NCI-H510A treated with DMSO at 0.1 percent for 48 hours (cell line): ENCODE data around the gene BOD1L1.
"Not testable (repeated sequence)": the region's sequence is repeated elsewhere in the genome, so short reads cannot be mapped to it uniquely, and the experiment has no call there.

Experiments used
- DNase-seq: peaks from one replicate; lab custom pipeline; 2025; lab: John Stamatoyannopoulos, UW

The BOD1L1 gene

DNA sequence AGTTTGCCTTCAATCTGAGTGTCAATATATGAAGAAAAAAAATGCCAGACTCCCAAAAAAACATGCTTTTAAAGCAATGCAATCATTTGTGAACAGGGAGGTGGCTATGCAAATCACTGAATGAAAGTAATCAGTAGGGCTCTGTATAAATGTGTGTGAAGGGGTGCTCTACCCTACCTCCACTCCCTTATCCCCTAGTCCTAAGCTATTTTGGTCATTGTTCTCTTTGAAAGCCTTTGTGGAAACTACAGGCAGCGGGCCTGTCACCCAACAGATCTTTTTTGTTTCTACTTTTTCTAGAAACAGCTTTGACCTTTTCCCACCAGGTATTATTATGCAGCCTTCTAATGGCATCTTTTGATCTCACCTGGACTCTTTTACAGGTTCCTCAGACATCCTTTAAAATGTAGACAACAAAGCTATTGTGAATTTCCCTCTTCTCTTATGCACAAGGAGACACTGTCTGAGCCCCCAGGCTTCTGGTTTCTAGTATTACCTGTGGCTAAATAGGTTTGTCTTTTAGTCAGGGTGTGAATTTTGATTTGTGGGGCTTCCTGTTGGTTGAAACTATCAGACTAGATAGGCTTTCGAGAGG, 9.2 kb downstream of the BOD1L1 start:
- DNase-seq: no peak

DNA sequence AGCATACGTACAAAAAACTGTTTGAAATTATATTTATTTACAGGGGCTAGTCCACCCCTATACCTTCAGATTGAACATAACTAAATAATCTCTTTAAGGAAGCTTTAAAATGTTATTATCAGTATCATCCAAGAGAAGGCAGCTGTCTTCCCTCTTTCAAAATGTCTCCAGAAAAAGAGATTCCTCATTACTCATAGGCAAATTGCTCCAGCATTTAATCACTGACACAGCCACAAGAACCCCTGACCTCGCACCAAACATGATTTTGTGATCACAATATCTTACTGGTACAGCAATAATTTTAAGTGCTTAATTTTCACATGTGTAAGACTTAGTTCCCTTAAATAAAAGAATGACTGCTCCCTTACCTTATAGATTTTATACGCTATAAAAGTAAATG, 9.7 kb downstream of the BOD1L1 start:
- DNase-seq: no peak

DNA sequence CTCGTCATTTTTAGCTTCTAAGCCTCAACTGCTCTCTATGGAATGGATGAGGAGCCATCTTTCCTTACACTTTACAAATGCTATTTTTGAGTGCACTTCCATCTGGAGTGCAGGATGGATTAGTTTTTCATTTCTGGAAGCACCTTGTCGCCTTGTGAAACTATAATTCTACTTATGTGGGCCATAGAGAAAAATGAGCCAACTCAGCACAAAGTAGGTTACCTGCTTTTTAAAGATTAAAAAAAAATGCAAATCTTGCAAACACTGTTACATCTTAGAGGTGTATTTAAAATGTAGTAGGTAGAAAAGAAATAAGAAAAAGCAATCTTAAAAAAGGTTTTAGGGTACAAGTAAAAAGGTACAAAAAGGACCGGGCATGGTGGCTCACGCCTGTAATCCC, 10.9 kb downstream of the BOD1L1 start:
- no peak for DNase-seq

DNA sequence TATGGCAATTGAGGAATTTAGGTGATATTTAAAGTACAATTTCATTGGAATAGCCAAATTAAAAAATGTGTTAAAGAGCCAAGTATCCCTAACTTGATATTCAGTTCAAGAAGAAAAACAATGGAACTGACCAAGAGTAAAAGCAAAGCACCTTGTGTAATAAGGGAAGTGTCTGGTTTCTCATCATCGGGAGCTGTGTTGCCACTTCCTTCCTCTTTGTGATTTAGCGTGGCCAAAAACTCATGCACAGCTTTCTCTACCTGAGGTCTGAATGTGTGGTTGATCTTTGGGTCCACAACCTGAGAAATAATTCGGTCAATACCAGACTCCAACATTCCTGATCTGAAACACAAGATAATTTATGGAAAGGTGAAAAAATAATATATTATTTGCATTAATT, 12.4 kb downstream of the BOD1L1 start:
- no peak for DNase-seq

DNA sequence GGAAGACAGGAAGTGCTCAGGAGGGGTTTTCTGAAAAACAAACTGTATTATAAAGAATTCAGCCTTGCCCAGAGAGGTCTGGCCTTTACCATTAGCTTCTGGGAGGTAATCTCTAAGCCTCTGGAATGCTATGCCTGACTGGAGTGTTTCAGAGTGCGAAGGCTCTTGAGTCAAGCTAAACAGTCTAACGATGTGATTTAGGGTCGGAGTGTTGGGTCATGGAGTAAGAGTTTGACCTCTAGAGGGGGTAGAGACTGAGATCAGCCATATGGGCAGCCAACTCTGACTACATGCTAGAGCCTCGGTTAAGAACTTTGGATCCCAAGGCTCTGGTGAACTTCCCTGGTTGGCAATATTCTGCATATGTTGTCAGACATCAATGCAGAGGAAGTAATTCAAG, 15.0 kb downstream of the BOD1L1 start:
- DNase-seq: no peak

DNA sequence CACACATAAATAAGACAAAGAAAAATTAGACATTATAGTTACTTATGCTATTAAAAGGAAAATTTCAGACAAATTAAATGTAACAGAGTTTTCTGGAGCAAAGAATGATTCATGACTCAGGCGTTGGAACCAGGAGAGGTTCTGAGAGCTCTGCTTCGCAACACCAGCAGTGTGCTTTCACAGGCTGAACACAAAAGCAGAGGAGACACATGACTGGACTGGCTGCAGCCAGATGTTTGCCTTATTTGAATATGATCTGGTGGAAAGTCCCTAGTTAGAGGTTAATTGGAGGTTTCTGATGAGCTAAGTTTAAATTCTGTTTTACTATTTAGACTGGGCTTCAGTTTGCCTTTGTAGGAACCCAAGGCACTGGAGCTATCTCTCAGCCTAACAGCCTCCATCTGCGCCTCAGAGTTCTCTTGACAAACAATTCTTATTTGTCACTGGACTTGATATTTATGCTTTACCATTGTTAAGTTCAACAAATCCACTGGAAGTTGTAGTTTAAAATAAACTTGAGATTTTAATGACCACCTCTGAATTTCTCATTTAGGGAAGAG, 16.2 kb downstream of the BOD1L1 start:
- no peak for DNase-seq

DNA sequence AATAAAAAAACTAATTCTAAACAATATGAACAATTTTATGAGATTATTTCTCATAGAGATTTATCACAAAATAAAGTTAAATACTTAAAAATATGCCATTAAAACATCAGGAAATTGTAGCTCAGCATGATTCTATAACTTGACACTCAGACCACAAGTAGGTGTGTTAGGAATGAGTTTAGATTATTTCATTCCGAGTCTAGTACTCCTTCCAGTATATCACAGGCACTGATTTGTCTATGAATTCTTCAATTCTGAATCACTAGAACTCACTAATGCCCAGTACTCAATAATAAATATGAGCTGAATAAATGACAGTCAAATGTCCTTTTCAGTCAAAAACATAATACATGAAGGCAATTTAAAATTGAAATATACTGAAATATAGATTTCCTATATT, 22.2 kb downstream of the BOD1L1 start:
- DNase-seq: no peak

DNA sequence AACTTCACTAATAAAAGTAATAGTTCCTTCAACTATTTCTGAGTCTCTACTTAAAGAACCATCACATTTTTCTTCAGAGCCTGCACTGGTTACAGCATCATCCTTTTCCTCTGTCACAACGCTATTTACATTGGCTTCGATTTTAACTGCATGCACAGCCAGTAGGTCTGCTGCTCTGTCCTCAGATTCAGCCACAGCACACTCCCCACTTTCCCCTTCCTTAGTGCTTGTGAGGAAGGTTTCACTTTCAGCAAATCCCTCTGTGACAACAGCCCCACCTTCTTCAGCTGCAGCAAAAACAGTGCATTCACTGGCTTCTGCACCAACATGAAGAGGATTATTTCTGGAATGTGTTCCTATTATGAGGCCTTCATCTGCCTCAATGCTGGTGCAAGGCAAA, 25.7 kb downstream of the BOD1L1 start:
- DNase-seq: no peak

DNA sequence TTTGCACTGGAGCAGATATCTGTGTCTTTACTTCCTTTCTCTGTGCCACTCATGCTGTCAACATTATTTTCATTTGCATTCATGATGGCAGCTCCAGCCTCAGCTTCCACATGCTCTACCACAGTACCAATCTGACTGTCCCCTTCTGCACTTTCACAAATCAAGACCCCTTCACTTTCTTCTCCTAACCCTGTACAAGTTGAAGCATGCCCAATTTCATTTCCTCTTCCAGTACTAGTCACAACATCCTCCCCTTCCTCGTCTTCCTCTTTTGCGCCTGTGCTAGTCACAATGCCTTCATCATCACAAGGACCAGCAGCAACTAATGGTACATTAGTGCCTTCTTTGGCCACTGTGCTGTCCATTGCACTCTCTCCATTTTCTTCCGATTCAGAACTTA, 26.5 kb downstream of the BOD1L1 start:
- DNase-seq: no peak

DNA sequence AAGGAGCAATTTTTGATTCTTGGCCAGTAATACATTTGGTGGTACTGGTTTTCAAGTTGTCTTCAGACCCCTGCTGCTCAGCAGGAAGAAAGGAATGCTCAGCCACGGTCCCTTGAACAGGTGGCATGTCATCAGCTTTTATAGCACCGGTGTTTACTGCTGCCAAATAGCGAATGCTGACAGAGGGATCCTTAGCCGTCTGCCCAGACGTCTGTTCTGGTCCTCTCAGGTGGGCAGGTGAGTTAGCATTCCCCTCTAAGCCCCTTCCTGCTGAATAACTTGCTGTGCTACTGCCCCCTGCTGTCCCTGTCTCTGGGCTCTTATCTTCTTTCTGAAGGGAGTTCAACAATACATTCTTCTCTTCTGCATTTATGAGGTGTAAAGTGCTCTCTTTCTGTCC, 28.4 kb downstream of the BOD1L1 start:
- DNase-seq: no peak

DNA sequence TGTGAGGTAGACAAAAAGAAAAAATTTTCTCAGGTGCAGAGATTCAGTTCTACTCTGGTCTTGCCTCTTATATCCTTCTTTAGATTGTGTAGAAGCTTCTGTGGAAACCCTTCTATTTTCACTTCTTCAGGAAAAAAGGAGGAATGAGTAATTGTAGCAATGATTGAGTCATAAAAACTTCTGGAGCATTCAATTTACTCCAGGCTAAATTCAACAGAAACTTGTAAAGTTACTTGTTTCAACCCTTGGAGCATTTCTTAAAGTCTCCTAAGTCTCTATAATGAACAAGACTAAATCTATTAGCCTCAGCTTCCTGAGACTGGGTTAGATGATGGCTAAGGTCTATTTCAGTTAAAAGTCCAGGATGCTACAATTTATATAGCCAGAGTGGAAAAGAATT, 29.9 kb downstream of the BOD1L1 start:
- DNase-seq: no peak

DNA sequence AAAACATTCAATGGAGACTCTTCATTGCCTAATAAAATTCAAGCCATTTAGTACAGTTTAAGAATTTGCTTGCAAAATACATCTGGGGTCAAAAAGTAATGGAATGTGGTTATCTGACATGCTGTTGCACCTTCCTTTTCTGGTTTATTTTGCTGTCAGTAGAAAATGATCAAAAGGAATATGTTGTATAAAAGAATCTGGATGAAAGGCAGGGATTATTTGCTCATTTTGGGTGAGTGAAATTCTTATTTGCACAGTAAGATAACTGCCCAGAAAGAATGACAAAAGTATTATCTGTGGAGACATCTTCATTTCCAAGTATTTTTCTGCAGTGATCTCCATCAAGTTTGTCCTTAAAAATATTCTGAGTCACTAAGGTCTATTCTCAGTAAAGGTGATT, 30.4 kb downstream of the BOD1L1 start:
- DNase-seq: no peak

DNA sequence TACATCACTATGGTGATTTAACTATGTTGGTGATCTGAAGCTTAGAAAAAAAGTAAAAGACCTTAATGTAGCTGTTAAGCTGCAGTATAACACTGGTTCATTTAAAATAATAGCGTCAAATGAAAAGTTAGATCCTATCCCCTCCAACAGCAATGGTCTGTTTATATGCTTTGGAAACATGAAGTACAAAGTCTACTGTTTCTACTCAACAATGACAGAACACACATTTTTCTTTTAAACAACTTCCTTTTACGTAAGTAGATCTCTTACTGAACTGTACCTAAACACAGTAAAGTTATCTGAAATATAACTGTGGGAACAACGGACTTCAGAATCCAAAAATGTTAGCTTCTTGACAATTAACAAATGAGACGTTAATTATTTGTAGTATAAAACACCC, 35.3 kb downstream of the BOD1L1 start:
- DNase-seq: no peak

DNA sequence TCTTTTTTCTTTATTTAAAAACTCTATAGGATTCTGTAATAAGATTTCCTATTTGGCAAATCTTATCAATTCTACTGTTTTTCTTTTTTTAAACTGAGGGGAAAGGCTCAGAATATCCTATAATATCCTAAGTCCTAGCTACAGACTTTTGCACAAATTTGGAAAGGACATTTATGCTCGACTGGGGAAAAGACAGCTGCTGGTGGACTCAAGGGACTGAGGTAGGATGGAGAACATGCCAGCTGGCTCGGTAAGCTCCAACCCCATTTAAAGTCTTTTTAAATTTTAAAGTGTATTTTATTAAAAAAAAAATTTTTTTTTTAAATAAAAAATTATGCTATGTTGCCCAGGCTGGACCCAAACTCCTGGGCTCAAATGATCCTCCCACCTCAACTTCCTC, 36.8 kb downstream of the BOD1L1 start:
- no peak for DNase-seq

DNA sequence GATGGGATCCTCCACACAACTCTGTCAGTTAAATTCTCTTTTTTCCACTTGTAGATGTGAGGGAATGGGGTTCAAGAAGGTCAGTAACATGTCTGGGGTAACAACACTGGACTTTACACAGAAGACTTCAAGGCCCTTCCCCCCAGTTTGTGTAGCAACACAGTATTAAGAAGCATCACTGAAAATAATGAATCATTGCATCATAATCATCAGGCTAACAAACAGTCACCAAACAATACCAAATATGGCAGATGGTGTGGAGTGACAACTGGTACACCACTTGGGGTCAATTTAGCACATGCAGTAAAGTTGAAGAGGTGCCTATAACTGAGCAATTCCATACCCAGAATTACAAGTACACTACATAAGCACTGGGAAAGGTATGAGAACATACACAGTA, 38.6 kb downstream of the BOD1L1 start:
- DNase-seq: no peak

DNA sequence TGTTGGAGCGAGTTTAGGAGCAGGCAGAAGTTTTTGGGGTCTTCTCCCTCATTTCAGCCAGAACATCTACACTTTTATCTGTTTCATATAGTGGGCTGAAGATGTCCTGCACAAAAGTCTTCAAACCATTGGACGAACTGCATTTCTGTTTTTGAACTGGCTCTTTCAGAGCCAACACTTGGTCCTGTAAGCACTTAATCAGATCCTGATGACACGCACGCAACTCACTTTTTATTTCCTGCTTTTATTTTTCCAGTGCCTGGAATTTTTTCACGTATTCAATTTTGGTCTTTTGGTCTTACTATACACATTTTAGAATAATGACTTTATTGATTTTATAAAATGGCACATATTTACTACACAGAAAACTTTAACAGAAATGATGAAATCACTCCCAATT, 43.0 kb downstream of the BOD1L1 start:
- DNase-seq: no peak

DNA sequence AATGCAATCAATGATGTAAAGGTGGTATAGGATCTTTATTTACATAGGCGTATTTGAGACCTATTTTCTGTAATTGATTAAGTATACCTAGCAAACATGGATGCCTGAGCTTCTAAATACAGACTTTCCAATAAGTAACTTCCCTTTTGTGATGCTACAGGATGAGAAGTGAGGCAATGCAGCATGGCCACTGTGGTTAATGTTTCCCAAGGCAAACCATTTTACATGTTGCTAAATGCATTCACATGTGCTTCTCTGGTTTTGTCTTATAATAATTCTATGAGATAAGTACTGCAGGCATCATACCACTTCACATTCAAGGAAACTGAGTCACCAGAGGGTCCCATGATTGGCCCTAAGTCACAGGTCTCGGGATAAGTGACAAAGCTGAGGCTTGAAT, 47.5 kb downstream of the BOD1L1 start:
- DNase-seq: no peak

DNA sequence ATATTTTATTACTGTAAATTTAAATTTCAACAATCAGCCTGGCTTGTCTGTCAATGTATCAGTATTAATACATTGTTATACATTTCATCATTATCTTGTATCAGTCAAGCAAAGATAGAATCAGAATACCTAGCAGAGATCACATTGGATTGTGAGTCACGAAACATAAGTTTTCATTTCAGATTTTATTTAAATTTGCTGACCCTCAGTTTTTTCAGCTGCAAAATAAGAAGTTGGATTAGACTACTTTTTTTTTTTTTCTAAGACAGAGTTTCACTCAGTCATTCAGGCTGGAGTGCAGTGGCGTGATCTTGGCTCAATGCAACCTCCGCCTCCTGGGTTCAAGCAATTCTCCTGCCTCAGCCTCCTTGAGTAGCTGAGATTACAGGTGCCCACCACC, 49.9 kb downstream of the BOD1L1 start:
- no peak for DNase-seq

DNA sequence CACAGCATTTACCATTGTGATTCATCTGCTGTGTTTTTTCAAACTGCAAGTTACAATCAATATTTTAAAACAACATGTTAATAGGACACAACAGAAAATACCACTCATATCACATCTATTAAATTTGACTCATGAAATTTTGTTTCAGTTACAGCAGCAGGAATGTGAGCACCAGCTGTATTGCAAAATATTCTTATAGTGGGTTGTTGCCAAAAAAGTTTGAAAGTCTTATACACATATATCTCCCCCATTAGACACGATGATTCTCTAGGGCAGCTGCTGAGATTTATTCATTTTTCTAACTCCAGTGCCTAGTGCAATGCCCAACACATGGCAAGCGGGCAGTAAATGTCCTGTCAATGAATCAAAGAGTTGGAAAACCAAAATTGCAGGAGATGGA, 56.6 kb downstream of the BOD1L1 start:
- no peak for DNase-seq

DNA sequence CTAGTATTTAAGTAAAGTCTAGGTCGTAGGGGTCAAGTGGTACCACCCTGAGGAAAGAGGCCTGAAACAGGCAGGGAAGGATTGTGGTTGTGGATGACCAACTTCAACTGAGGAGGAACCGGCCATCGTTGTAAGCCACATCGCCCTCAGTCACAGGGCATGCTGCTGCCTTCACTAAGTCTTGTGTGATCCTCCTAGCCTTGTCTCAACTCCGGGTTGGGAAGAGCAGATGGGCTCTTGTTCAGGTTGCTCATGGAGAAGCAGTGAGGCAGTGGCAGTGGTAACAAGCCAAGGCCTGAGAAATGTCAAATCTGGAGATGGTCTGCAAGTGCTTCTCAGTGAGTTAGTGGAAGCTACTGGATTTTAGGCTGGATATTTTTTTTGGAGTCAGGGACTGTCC, 60.4 kb downstream of the BOD1L1 start:
- DNase-seq: no peak

DNA sequence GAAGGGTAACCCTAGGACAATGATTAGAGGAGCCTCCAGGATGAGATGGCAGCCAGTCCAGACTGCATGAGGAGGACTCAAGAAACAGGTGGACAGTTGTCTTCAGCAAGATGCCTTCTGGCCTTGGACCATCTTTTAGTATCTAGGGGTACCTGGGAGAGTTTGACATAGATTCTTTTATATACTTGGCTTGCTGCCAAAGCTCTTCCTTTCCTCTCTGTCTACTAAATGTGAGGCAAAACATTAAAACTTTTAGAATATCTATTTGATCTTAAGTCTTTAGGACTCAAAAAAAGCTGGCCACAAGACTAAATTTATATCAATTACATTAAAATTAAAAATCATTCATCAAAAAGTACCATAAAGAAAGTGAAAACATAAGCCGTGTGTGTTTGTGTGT, 64.6 kb downstream of the BOD1L1 start:
- no peak for DNase-seq

DNA sequence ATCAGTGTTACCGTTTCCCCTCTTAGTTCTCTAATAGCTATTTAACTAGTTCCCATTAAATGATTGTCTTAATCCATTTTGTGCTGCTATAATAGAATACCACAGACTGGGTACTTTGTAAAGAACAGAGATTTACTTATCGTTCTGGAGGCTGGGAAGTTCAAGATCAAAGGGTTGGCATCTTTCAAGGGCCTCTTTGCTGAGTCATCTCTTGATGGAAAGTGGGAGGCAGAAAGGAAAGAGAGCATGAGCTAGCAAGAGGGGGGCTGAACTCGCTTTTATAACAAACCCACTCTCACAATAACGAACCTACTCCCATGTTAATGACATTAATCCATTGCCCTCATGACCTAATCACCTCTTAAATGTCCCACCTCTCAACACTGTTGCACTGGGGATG, 65.9 kb downstream of the BOD1L1 start:
- no peak for DNase-seq

DNA sequence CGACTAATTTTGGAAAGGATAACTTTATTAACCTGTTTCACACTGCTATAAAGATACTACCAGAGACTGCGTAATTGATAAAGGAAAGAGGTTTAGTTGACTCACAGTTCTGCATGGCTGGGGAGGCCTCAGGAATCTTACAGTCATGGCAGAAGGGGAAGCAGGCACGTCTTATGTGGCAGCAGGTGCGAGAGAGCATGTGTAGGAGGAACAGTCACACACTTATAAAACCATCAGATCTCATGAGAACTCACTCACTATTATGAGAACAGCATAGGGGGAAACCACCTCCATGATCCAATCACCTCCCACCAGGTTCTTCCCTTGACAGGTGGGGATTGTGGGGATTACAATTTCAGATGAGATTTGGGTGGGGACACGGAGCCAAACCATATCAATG, 67.4 kb downstream of the BOD1L1 start:
- DNase-seq: not testable (repeated sequence)

DNA sequence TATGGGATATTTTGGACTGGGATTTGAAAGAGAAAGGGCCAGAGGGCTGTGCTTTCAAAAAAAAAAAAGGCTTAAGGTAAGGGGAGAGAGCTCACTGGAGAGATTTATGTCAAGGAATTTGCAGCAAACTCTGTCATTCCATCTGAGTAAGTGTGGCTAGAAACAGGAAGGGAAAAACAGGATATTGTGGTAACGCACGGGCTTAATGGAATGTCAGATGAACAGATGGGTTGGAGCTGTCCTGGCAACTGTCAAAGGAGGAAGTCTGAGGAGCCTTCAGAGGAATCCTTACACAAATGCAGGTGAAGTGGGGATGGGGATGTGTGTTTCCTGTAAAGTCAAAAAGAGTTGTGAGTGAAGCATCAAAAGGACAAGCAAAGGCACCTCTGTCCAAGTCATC, 68.1 kb downstream of the BOD1L1 start:
- no peak for DNase-seq

DNA sequence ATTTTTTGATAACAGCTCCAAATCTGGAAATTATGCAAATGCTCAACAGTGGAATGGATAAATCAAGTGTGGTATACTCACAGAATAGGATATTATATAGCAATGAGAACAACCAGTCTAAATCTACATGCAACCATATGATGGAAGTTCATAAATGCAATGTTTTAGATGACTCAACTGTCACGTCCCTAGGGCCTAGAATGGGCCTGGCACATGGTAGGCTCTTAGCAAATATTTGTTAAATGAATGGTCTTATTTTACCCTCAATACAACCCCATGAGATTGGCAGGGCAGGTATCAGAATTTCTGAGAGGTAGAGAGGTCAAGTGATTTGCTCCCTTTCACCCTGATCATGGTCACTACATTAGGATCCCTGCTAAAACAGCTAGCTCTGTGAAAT, 68.6 kb downstream of the BOD1L1 start:
- DNase-seq: no peak
